Activated naive CD8-positive, alpha-beta T cell treated with anti-CD3 and anti-CD28 coated beads, Interleukin-2, amount 50 U/mL, for 24 hours (primary cell): Measurements from ENCODE around the gene HNRNPLL.
A peak's percentile ranks its signal among the peaks of the same experiment; 100 is the strongest.

Source experiments
- ATAC-seq: fragments of 150-1000 bp; cut with Tn5 transposase; one replicate; pipeline ENCODE4 v1.10.0; 2021
- DNase-seq: peaks from one replicate; pipeline ENCODE4 v3.0.0; 2021
- H3K27ac Mint-ChIP-seq: one replicate; pipeline ENCODE4 v1.8.0; 2021; ENCODE audit warnings: mild to moderate bottlenecking, mixed read lengths
- H3K27me3 Mint-ChIP-seq: one replicate; pipeline ENCODE4 v1.8.0; 2021; ENCODE audit warnings: mixed read lengths
- H3K36me3 Mint-ChIP-seq: one replicate; pipeline ENCODE4 v1.8.0; 2021; ENCODE audit warnings: low read depth, mixed read lengths
- H3K4me1 Mint-ChIP-seq: one replicate; pipeline ENCODE4 v1.8.0; 2021; ENCODE audit warnings: mixed read lengths
- H3K4me3 Mint-ChIP-seq: one replicate; pipeline ENCODE4 v1.8.0; 2021; ENCODE audit warnings: mild to moderate bottlenecking, moderate library complexity, mixed read lengths
- H3K9me3 Mint-ChIP-seq: one replicate; pipeline ENCODE4 v1.8.0; 2021; ENCODE audit warnings: mixed read lengths

HNRNPLL gene

DNA sequence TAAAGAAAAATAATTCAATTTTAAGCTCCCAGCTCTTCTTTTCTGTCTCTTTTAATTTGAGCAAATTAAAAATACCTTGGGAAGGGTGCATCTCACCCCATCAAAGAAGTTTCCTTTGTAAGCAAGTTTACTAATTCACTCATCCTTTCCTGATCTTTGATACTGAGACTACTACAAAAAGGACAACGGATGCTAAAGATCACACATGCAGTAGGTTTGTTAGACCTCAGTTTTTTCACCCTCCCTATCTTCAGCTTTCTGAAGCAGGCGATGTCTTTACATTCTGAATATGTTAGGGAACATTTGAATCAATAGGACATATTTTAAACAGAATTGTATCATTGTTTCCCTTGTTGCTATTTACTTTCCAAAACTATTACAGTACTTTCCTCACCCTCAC lies 6.0 kb upstream of the HNRNPLL start:
- peak; percentile 50 for ATAC-seq
- Mint-ChIP-seq H3K9me3 (no peaks in the 10 kb centered on the region), H3K27me3 (peaks cover under 1% of the 10 kb centered on the region), H3K27ac (peak overlapping the region; percentile 75), H3K36me3 (peaks cover 4% of the 10 kb centered on the region), H3K4me1 (peaks cover 64% of the 10 kb centered on the region), H3K4me3 (no peak overlapping the region)
- DNase-seq: no peak

DNA sequence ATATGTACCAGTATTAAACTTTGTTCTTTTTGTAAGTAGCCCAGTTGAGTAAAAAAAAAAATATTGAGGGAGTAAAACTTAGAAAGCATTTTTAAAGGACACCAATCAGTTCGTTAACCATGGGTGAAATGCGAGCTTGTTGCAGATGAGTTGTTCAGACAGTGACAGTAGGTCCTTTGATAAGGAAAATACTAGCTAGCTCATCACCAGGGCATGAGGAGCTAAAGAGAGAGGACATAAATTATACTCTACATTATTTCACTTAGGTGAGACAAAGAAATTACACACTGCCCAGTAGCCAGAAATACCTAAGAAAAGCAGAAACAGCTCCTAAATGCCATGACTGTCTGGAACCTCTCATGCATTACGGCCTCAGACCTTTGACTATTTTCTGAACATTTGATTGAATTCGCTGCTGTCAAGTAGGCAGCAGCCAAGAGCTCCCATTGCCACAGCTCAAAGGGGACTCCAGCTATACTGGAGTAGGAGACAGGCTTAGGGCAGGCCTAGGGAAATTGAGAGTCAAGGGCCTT lies 2.6 kb upstream of the HNRNPLL start:
- Mint-ChIP-seq H3K27ac (no peak overlapping the region), H3K27me3 (no peaks in the 10 kb centered on the region), H3K9me3 (no peaks in the 10 kb centered on the region), H3K4me3 (no peak overlapping the region), H3K36me3 (peaks cover 10% of the 10 kb centered on the region), H3K4me1 (peaks cover 46% of the 10 kb centered on the region)
- ATAC-seq: no peak
- DNase-seq: no peak

DNA sequence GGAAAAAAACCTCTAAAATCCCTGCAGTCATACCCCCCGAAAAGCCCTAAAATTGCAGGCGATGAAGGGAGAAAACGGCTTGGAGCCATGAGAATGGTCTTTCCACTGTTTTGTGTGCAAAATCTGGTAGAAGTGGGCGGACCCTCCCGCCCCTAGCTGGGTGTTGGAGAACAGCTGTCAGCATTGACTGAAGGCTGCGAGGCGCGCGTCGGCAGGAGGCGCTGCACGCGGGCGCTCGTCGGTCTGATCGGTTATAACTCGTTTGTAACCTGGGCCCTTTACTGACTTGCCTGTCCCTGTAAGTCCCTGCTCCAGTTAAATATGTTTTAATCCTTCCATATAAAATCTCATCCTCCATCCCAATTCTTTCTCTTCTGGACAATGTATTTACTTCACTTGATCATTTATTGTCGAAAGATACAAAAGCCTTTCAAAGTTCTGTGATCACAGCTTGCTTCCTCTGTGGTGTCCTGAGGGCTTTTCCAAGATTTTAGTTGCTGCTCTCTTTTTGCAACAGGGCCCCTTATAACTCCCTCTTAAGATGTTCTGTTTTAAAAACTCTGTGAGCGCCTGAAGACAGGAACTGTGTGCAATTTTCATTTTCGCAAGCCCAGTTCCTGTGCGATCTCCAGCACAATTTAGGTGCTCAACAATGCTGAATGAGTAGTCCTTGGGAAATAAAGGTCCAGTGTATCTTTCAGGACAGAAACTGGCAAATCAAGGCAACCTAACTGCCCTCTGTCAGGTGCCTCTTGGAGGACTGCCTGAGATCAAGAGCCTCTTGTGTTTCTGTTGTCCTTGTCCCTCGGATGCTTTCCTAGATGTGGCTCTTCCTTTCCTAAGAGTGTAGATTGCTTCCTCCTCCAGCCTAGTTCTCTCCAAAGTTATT lies 918 bp upstream of the HNRNPLL start:
- H3K27me3 Mint-ChIP-seq: no peaks in the 10 kb centered on the region
- peaks cover 8% of the 10 kb centered on the region for H3K36me3 Mint-ChIP-seq
- peak overlapping the region; percentile 87 for H3K27ac Mint-ChIP-seq
- peaks cover 48% of the 10 kb centered on the region for H3K4me1 Mint-ChIP-seq
- DNase-seq (peak; percentile 86), ATAC-seq (peak; percentile 76)
- no peaks in the 10 kb centered on the region for H3K9me3 Mint-ChIP-seq
- peak overlapping the region; percentile 90 for H3K4me3 Mint-ChIP-seq

DNA sequence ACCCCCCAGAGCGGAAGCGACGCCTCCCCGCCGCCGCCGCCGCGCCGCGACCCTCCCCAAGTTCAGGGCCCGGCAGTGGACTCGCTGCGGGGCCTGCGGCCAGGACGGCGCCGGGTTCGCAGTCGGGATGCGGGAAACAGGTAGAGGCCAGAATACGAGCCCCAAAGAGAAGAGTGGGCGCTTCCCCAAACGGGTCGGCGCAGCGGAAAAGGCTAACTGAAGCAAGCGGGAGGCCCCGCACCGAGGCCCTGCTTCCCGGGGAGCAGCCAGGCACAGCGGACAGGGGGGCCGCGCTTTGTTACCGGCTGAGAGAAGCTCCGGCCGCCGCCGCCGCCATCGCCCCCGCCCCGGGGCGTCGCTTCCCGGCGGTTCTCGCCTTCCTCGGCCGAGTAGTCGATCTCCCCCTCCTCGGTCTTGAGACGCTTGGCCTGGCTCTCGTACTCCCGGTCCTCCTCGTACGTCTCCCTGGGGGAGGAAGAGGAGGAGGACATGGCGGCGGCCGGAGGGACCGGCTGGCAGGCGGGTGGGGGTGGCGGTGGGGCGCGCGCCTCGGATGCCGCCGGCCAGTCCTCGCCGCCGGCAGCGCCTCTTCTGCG lies 494 bp downstream of the HNRNPLL start:
- no peaks in the 10 kb centered on the region for H3K27me3 Mint-ChIP-seq
- peak overlapping the region; percentile 90 for H3K4me3 Mint-ChIP-seq
- peak; percentile 46 for DNase-seq
- ATAC-seq: no peak
- peaks cover 46% of the 10 kb centered on the region for H3K4me1 Mint-ChIP-seq
- peak overlapping the region; percentile 75 for H3K27ac Mint-ChIP-seq
- peaks cover 10% of the 10 kb centered on the region for H3K36me3 Mint-ChIP-seq
- no peaks in the 10 kb centered on the region for H3K9me3 Mint-ChIP-seq

DNA sequence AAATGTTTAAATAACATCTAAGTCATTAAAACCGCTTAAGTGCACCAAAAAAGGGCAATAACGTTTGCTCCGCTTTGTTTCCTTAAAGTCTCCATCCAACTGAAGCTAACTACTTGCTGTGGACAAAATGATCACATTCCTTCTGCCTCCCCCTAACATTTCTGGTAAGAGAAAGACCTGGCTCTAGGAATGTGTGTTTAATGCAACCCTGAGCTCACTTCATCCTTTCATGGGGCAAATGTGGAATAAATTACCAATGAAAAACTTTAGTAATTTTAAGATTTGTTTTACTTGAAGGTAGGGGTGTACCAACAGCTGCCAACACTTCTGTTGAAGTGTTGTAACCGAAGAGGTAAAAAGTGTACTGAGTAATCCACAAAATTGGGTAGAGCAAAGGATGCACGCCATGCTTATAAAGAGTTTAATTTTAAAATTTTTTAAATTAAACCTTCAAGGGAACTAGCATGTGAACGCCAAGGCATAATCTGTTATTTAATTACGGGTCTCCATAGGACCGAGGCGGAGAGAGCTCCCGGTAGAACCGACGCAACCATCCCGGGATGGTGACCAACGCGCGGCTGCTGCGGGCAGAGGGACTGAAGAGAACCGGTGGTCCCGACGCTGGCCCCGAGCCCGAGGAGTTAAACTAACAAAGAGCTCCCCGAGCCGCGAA lies 1.1 kb downstream of the HNRNPLL start:
- peak overlapping the region; percentile 75 for H3K27ac Mint-ChIP-seq
- H3K9me3 Mint-ChIP-seq: no peaks in the 10 kb centered on the region
- DNase-seq (peak; percentile 38), ATAC-seq (no peak)
- peak overlapping the region; percentile 90 for H3K4me3 Mint-ChIP-seq
- peaks cover 51% of the 10 kb centered on the region for H3K4me1 Mint-ChIP-seq
- no peaks in the 10 kb centered on the region for H3K27me3 Mint-ChIP-seq
- peaks cover 12% of the 10 kb centered on the region for H3K36me3 Mint-ChIP-seq

DNA sequence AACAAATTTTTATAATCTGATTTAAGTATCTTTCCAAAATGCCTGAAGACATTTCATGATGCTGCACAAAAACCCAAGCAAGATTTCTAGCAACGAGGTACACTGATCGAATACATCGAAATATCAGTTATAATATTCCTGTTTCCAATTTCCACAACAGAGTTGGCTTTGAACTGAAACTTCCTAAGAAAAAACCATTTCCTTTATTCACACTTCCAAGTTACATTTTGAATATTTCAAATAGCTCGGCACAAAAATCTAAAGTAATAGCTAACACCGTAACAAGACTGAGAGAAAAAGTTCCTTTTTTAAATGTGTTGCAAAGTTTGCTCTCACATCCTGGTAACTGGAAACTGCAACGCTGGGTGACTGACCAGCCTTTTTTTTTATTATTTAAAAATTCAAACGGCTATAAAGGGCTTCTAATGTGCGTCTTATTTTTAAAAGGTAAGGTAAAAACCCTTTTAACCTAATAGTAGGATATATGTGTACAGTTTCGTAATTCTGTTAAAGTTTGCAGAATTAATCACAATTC lies 1.7 kb downstream of the HNRNPLL start:
- Mint-ChIP-seq H3K36me3 (peaks cover 13% of the 10 kb centered on the region), H3K27ac (peak overlapping the region; percentile 75), H3K4me3 (peak overlapping the region; percentile 90), H3K9me3 (no peaks in the 10 kb centered on the region), H3K4me1 (peaks cover 57% of the 10 kb centered on the region), H3K27me3 (no peaks in the 10 kb centered on the region)
- DNase-seq: no peak
- ATAC-seq: no peak

DNA sequence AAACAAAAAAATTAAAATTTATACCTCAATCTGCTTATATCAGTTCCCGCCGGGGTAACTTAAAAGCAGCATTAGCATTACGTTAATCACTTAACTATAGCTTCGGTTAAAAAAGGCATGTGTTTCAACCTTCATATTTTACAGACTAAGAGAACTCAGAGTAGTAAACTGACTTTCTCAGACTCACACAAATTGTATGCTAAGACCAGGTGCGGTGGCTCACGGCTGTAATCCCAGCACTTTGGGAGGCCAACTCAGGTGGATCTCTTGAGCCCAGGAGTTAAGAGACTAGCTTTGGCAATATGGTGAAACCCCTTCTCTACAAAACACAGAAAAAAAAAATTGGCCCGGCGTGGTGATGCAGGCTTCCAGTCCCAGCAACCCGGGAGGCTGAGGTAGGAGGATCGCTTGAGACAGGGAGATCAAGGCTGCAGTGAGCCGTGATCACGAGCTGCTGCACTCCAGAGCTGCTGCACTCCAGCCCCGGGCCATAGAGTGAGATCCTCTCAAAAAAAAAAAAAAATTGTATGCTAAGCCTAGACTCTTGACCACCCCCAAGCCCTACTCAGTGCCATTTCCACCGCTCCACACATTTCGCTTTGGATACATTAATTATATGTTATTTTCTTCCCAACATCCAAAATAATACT lies 2.4 kb downstream of the HNRNPLL start:
- Mint-ChIP-seq H3K36me3 (peaks cover 15% of the 10 kb centered on the region), H3K9me3 (no peaks in the 10 kb centered on the region), H3K27me3 (no peaks in the 10 kb centered on the region), H3K4me3 (peak overlapping the region; percentile 90), H3K4me1 (peaks cover 59% of the 10 kb centered on the region), H3K27ac (peak overlapping the region; percentile 75)
- DNase-seq (no peak), ATAC-seq (no peak)

DNA sequence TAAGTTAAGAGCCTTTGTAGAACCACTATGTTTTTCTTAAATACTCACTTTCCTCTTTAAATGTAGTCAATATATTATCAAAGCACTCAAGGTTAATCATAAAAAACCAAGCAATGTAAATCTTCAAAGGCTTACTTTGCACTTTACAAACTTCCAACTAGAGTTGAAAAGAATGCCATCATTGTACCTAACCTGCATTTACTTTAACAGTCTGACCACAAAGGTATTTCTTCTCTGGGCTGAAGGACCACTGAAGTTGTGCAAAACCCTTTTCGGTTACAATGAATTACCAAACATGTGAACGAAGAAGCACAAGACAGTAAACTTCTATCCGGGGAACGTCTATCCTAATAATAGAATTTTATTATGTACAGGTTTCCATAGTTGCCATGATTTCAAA lies 3.0 kb downstream of the HNRNPLL start:
- H3K27ac Mint-ChIP-seq: peak overlapping the region; percentile 50
- ATAC-seq (no peak), DNase-seq (no peak)
- H3K27me3 Mint-ChIP-seq: no peaks in the 10 kb centered on the region
- no peaks in the 10 kb centered on the region for H3K9me3 Mint-ChIP-seq
- H3K36me3 Mint-ChIP-seq: peaks cover 15% of the 10 kb centered on the region
- peak overlapping the region; percentile 90 for H3K4me3 Mint-ChIP-seq
- H3K4me1 Mint-ChIP-seq: peaks cover 58% of the 10 kb centered on the region

DNA sequence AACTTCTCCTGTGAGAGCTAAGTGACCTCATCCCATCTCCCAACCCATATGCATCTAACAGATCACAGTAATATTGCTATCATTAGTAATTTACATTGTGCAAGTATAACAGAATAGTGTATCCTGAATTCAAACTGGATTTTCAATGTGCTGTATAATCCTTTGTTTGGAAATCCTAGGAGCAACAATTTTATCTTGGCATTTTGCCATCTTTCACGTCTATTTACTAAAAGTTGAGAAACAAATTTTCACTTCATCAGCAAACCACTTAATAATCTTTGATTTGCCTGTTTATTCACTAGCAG lies 3.8 kb downstream of the HNRNPLL start:
- Mint-ChIP-seq H3K36me3 (peaks cover 15% of the 10 kb centered on the region), H3K4me1 (peaks cover 56% of the 10 kb centered on the region), H3K27ac (peak overlapping the region; percentile 28), H3K9me3 (no peaks in the 10 kb centered on the region), H3K4me3 (peak overlapping the region; percentile 90), H3K27me3 (no peaks in the 10 kb centered on the region)
- DNase-seq: no peak
- ATAC-seq: no peak

DNA sequence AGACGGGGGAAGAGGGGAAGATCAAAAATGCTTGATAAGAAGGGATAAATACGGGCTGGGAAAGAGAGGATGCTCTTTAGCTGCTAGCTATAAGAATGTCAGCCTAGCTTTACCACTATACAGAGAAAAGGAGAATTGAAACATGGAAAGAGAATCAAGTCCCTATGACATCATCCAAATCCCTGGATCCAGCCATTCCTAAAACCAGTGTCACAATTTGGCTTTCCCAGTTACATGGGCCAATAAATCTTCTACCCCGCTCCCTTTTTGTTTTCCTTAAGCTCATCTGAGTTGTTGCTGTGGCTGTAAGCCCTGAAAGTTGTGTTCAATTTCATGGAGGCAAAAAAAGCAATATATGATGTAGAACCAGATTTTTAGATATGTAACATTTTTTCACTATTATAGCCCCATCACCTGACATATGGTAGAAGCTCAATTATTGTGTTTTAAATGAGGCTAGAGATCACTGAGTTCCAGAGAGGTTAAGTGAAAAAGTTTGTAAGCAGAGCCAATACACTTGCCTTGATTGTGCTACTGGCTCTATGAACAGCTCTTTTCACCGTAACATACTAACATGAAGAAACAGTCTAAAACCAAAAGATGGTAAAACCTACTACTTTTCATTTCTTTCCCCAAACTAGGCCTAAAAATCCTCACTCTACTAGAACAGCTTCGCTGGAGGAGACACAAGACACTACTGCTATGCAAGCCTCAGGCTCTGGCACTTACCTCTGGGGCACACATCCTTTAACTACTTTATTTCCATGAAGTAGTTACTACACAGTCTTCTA lies 4.3 kb downstream of the HNRNPLL start:
- peak overlapping the region; percentile 28 for H3K27ac Mint-ChIP-seq
- peak overlapping the region; percentile 90 for H3K4me3 Mint-ChIP-seq
- peaks cover 16% of the 10 kb centered on the region for H3K36me3 Mint-ChIP-seq
- DNase-seq (no peak), ATAC-seq (no peak)
- H3K27me3 Mint-ChIP-seq: no peaks in the 10 kb centered on the region
- H3K4me1 Mint-ChIP-seq: peaks cover 52% of the 10 kb centered on the region
- no peaks in the 10 kb centered on the region for H3K9me3 Mint-ChIP-seq

DNA sequence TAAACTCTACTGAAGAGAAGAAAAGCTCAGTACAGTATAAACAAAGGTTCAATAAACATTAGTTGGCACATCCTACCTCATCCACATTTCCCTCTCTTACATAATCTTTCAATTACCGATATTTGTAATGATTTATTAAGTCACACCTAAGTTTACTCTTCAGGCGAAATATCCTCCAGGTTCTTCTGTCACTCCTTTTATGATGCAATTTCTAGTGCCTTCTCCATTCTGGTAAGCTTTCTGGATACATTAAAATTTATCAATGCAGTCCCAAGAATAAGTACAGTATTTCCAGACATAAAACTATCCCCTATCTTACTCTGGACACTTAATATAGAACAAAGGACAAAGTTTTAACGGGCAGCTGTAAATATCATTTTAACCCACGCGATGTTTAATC lies 5.6 kb downstream of the HNRNPLL start:
- no peak for DNase-seq
- Mint-ChIP-seq H3K9me3 (no peaks in the 10 kb centered on the region), H3K4me1 (peaks cover 54% of the 10 kb centered on the region), H3K27me3 (no peaks in the 10 kb centered on the region), H3K27ac (no peak overlapping the region), H3K36me3 (peaks cover 20% of the 10 kb centered on the region), H3K4me3 (no peak overlapping the region)
- ATAC-seq: no peak

DNA sequence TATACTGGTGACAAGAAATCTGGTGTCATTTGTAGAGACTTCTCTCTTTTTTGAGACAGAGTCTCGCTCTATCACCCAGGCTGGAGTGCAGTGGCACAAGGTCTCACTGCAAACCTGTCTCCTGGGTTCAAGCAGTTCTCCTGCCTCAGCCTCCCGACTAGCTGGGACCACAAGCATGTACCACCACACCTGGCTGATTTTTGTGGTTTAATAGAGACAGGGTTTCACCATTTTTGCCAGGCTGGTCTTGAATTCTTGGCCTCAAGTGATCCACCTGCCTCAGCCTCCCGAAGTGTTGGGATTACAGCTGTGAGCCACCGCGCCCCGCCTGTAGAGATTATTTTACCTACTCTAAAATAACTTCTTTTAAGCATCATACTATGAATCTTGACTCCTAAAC lies 6.5 kb downstream of the HNRNPLL start:
- DNase-seq (no peak), ATAC-seq (no peak)
- Mint-ChIP-seq H3K36me3 (peaks cover 20% of the 10 kb centered on the region), H3K4me3 (no peak overlapping the region), H3K27me3 (no peaks in the 10 kb centered on the region), H3K9me3 (no peaks in the 10 kb centered on the region), H3K4me1 (peaks cover 54% of the 10 kb centered on the region), H3K27ac (no peak overlapping the region)

DNA sequence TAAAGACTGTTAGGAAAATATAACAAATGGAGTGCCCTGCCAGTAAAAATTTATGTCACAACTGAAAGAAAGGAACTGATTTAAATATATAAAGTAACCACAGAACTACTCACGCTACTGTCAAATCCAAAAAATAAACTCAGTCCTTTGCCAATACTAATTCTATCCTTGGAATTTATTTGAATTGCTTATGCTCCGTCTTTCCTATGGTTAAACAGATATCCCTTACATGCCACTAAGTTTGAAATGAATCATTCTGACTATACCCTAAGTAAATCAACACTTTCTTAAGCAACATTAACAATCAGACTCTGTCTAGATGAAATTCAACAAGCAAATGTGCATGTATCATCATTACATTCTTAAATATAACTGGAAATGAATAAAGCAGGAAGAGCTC lies 9.8 kb downstream of the HNRNPLL start:
- DNase-seq: no peak
- H3K4me1 Mint-ChIP-seq: peaks cover 33% of the 10 kb centered on the region
- peaks cover 20% of the 10 kb centered on the region for H3K36me3 Mint-ChIP-seq
- H3K27me3 Mint-ChIP-seq: no peaks in the 10 kb centered on the region
- no peak for ATAC-seq
- no peak overlapping the region for H3K4me3 Mint-ChIP-seq
- H3K9me3 Mint-ChIP-seq: no peaks in the 10 kb centered on the region
- H3K27ac Mint-ChIP-seq: no peak overlapping the region

DNA sequence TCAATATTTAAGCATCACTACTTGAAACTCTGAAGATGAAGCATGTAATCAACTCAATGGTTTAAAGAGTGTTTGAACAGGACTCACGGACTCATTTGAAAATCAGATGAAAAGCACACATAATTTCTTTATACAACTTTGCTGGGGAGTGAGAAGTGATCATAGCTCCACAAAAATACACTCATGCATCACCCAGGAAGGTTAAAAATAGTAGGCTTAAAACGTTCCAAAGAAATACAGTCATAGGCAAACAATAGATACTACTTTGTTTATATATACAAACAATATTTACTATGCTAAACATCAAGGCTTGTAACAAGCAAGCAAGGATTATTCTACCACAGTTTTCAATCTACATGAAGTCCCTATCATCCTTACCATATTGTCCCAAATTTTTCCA lies 11.6 kb downstream of the HNRNPLL start:
- Mint-ChIP-seq H3K27ac (peak overlapping the region; percentile 16), H3K36me3 (peaks cover 22% of the 10 kb centered on the region), H3K4me3 (no peak overlapping the region), H3K9me3 (no peaks in the 10 kb centered on the region), H3K4me1 (peaks cover 24% of the 10 kb centered on the region), H3K27me3 (no peaks in the 10 kb centered on the region)
- no peak for DNase-seq
- no peak for ATAC-seq
